Sigmoid colon (tissue), 7 donors: Measurements from ENCODE around the gene PPP4R3B. TPM values are rescaled to one million over a fixed set of nuclear protein-coding genes. Genes with fewer than 3 reads are reported as not detected.

Source experiments
- DNase-seq: peaks from one replicate; pipeline ENCODE4 v3.0.0-alpha.2; 2019
- H3K27ac ChIP-seq, 4 donors: fragments of 200-600 bp; sonication (generic); one replicate each; pipeline ENCODE4 v1.5.1; 2016 to 2019; ENCODE audit warnings: mild to moderate bottlenecking in 1 of 4
- H3K27me3 ChIP-seq, 3 donors: fragments of 200-600 bp; sonication (generic); one replicate each; pipeline ENCODE4 v1.5.1; 2019; ENCODE audit warnings: mild to moderate bottlenecking in 1 of 3
- H3K36me3 ChIP-seq, 4 donors: fragments of 200-600 bp; sonication (generic); one replicate each; pipeline ENCODE4 v1.5.1; 2016 to 2019
- H3K4me1 ChIP-seq, 4 donors: fragments of 200-600 bp; sonication (generic); one replicate each; pipeline ENCODE4 v1.5.1; 2017 to 2019
- H3K4me3 ChIP-seq, 4 donors: fragments of 200-600 bp; sonication (generic); one replicate each; pipeline ENCODE4 v1.5.1; 2017 to 2019; ENCODE audit warnings: mild to moderate bottlenecking in 2 of 4, moderate library complexity in 1 of 4
- H3K9me3 ChIP-seq, 4 donors: fragments of 200-600 bp in 3 of 4; sonication (generic) in 3 of 4; one replicate each; pipeline versions ENCODE4 v1.5.1 to v1.6.1; 2013 to 2019
- CTCF ChIP-seq, 4 experiments: fragments of 450-650 bp in 3 of 4; fragments of 200-600 bp in 1 of 4; IDR thresholded peaks; one replicate each; pipeline ENCODE4 v1.5.1; 2016 to 2019; ENCODE audit warnings: antibody characterized with exemption in 4 of 4, mild to moderate bottlenecking in 3 of 4, moderate library complexity in 2 of 4
- EP300 ChIP-seq, 4 donors: sonication (generic); formaldehyde crosslinking; IDR thresholded peaks; one replicate each; pipeline ENCODE4 v1.6.1; 2017; ENCODE audit warnings: antibody characterized with exemption in 4 of 4
- POLR2A ChIP-seq, 2 donors: fragments of 450-650 bp; IDR thresholded peaks; one replicate each; pipeline ENCODE4 v1.6.1; 2016; ENCODE audit warnings: antibody characterized with exemption in 2 of 2, mild to moderate bottlenecking in 2 of 2, moderate library complexity in 2 of 2
- POLR2AphosphoS5 ChIP-seq, 4 donors: sonication (generic); formaldehyde crosslinking; IDR thresholded peaks; one replicate each; pipeline ENCODE4 v1.6.1; 2017; ENCODE audit warnings: antibody characterized with exemption in 4 of 4
- WGBS, 2 donors: extraction: QIAGEN DNeasy Blood & Tissue Kit; methylation state at CpG; one replicate each; pipeline ENCODE4 v1.1.7; 2013; 5-methylcytosine and 5-hydroxymethylcytosine counted together
- intact Hi-C: fragments of 100-400 bp; cut with DNase I; formaldehyde crosslinking; loops from one replicate; pipeline ENCODE4 v1.15.1; 2023
- polyA plus RNA-seq, 3 donors: library from polyadenylated mRNA; stranded (reverse); fragments of 200-250 nt; gene quantifications; one replicate each; pipeline ENCODE4 v1.2.3, GENCODE V29; 2013
- total RNA-seq, 4 donors: library from RNA; depleted of rRNA; stranded (reverse); fragments of >200 nt; gene quantifications; one replicate each; pipeline ENCODE4 v1.1.0, GENCODE V29; 2016
- donor health status: healthy with polysubstance abuse.
- donor health status: Bipolar disorder and iron deficiency.
- donor health status: healthy.

PPP4R3B gene
- total and polyA plus RNA-seq, 7 donors, result 29.4 to 88.5 (median 75.8) TPM

DNA sequence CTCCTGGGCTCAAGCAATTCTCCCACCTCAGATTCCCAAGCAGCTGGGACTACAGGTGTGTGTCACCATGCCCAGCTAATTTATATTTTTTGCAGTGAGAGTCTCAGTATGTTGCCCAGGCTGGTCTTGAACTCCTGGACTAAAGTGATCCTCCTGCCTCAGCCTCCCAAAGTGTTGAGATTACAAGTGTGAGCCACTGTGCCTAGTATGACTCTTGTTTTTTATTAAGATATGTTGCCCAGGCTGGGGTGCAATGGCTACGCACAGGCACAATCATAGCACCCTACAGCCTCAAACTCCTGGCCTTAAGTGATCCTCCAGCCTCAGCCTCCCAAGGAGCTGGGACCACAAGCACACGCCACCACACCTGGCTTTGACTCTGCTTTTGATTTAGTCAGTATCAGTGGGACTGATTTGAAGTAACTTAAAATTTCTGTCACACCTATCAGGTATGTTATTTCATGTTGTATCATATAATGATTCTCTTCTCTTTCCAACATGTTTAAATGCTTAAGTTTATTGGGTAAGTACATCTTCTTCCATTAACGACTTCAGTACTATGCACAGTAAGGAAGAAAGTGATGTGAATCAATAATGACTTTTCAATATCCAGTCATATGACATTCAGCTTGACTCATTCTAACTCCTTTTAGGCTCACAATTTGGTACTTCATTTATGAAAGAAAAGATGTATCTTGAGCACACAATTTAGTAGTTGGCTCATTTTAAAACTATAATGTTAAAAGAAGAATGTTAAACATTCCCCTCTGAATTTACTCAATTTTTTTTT lies 6.3 kb downstream of the PPP4R3B start:
- WGBS, 2 donors, result 94 to 97% methylated on average over 3 of the region's 3 CpGs
- H3K36me3 ChIP-seq, result peaks cover 4 to 44% (median 11%) of the 10 kb centered on the region in 4 donors
- peaks cover 0 to 26% (median 22%) of the 10 kb centered on the region in 4 donors for H3K4me1 ChIP-seq
- H3K27me3 ChIP-seq, result no peaks in the 10 kb centered on the region
- H3K4me3 ChIP-seq, result no peak overlapping the region
- DNase-seq, result no peak
- H3K9me3 ChIP-seq, result no peaks in the 10 kb centered on the region
- no peak overlapping the region for H3K27ac ChIP-seq
- intact Hi-C loops, result no loop called here
- no peak for TF ChIP-seq POLR2AphosphoS5 (IDR thresholded peaks at IDR 0.05)
- TF ChIP-seq EP300 (IDR thresholded peaks at IDR 0.05), result no peak
- TF ChIP-seq CTCF (IDR thresholded peaks at IDR 0.05), result no peak
- TF ChIP-seq POLR2A (IDR thresholded peaks at IDR 0.05), result no peak

GRCh38 chr2:55609938-55610578 lies 7.4 kb downstream of the PPP4R3B start:
- H3K36me3 ChIP-seq, result peaks cover 4 to 41% (median 11%) of the 10 kb centered on the region in 4 donors
- no peak overlapping the region for H3K4me3 ChIP-seq
- H3K27me3 ChIP-seq, result no peaks in the 10 kb centered on the region
- no peaks in the 10 kb centered on the region for H3K9me3 ChIP-seq
- peaks cover 0 to 19% (median 14%) of the 10 kb centered on the region in 4 donors for H3K4me1 ChIP-seq
- no peak for DNase-seq
- WGBS, 2 donors, result 35 to 67% methylated on average over 1 of the region's 1 CpG
- TF ChIP-seq POLR2A (IDR thresholded peaks at IDR 0.05) (no peak), EP300 (IDR thresholded peaks at IDR 0.05) (no peak), POLR2AphosphoS5 (IDR thresholded peaks at IDR 0.05) (no peak), CTCF (IDR thresholded peaks at IDR 0.05) (no peak)
- no peak overlapping the region for H3K27ac ChIP-seq
- intact Hi-C loops, result no loop called here

GRCh38 chr2:55609193-55609794 lies 8.1 kb downstream of the PPP4R3B start:
- DNase-seq, result no peak
- Histone ChIP-seq H3K27ac (no peak overlapping the region), H3K27me3 (no peaks in the 10 kb centered on the region), H3K4me1 (peaks cover 0 to 20% (median 16%) of the 10 kb centered on the region in 4 donors), H3K9me3 (no peaks in the 10 kb centered on the region), H3K36me3 (peaks cover 0 to 33% (median 11%) of the 10 kb centered on the region in 4 donors), H3K4me3 (no peak overlapping the region)
- TF ChIP-seq POLR2A (IDR thresholded peaks at IDR 0.05) (no peak), EP300 (IDR thresholded peaks at IDR 0.05) (no peak), POLR2AphosphoS5 (IDR thresholded peaks at IDR 0.05) (no peak), CTCF (IDR thresholded peaks at IDR 0.05) (no peak)
- intact Hi-C loops, result no loop called here
- 77 to 84% methylated on average over 8 of the region's 8 CpGs for WGBS, 2 donors

GRCh38 chr2:55607717-55608116 lies 9.7 kb downstream of the PPP4R3B start:
- Histone ChIP-seq H3K4me1 (peaks cover 0 to 36% (median 27%) of the 10 kb centered on the region in 4 donors), H3K27me3 (no peaks in the 10 kb centered on the region), H3K9me3 (no peaks in the 10 kb centered on the region), H3K27ac (no peak overlapping the region), H3K36me3 (peaks cover 0 to 24% (median 12%) of the 10 kb centered on the region in 4 donors), H3K4me3 (no peak overlapping the region)
- no peak for DNase-seq
- WGBS, 2 donors, result 98 to 99% methylated on average over 3 of the region's 3 CpGs
- TF ChIP-seq POLR2A (IDR thresholded peaks at IDR 0.05) (no peak), EP300 (IDR thresholded peaks at IDR 0.05) (no peak), POLR2AphosphoS5 (IDR thresholded peaks at IDR 0.05) (no peak), CTCF (IDR thresholded peaks at IDR 0.05) (no peak)
- intact Hi-C loops, result no loop called here
